ENCODE results near the gene RNF38.
"Not testable (repeated sequence)": the region's sequence is repeated elsewhere in the genome, so short reads cannot be mapped to it uniquely, and the experiment has no call there.

The RNF38 gene

GRCh38 chr9:36399980-36400331 is at the start of gene RNF38:
Gene RNF38, minus strand, starts transcription at chr9:36400269. Its CDS starts 161 bp downstream, at chr9:36400108.
- no peak for DNase-seq (ENCODE audit: low read depth)

GRCh38 chr9:36448555-36448954 is 48.5 kb upstream of the RNF38 start:
- not testable (repeated sequence) for DNase-seq (ENCODE audit: low read depth)

GRCh38 chr9:36448017-36448416 is 47.9 kb upstream of the RNF38 start:
- DNase-seq (ENCODE audit: low read depth) = no peak

GRCh38 chr9:36446678-36447077 is 46.6 kb upstream of the RNF38 start:
- not testable (repeated sequence) for DNase-seq (ENCODE audit: low read depth)

GRCh38 chr9:36445800-36446361 is 45.8 kb upstream of the RNF38 start:
- no peak for DNase-seq (ENCODE audit: low read depth)

- no peak for DNase-seq (ENCODE audit: low read depth)
These were observed 44.1 kb upstream of the RNF38 start for GRCh38 chr9:36444203-36444602.

- peak; percentile 9 for DNase-seq (ENCODE audit: low read depth)
These were observed 43.5 kb upstream of the RNF38 start for GRCh38 chr9:36443581-36443980.

GRCh38 chr9:36442710-36443109 is 42.6 kb upstream of the RNF38 start:
- no peak for DNase-seq (ENCODE audit: low read depth)

GRCh38 chr9:36441966-36442365 is 41.9 kb upstream of the RNF38 start:
- DNase-seq (ENCODE audit: low read depth) = no peak

- DNase-seq (ENCODE audit: low read depth) = no peak
These were observed 38.6 kb upstream of the RNF38 start for GRCh38 chr9:36438536-36439236.

GRCh38 chr9:36437790-36438189 is 37.7 kb upstream of the RNF38 start:
- no peak for DNase-seq (ENCODE audit: low read depth)

- DNase-seq (ENCODE audit: low read depth) = no peak
These were observed 36.8 kb upstream of the RNF38 start for GRCh38 chr9:36436909-36437308.

GRCh38 chr9:36433386-36433785 is 33.3 kb upstream of the RNF38 start:
- DNase-seq (ENCODE audit: low read depth) = no peak

- no peak for DNase-seq (ENCODE audit: low read depth)
These were observed 31.0 kb upstream of the RNF38 start for GRCh38 chr9:36431078-36431477.

GRCh38 chr9:36426945-36427344 is 26.9 kb upstream of the RNF38 start:
- DNase-seq (ENCODE audit: low read depth) = no peak

- no peak for DNase-seq (ENCODE audit: low read depth)
These were observed 26.3 kb upstream of the RNF38 start for GRCh38 chr9:36426348-36426747.

GRCh38 chr9:36424289-36425055 is 24.4 kb upstream of the RNF38 start:
- no peak for DNase-seq (ENCODE audit: low read depth)

- DNase-seq (ENCODE audit: low read depth) = no peak
These were observed 23.1 kb upstream of the RNF38 start for GRCh38 chr9:36423206-36423605.

GRCh38 chr9:36416890-36417289 is 16.8 kb upstream of the RNF38 start:
- DNase-seq (ENCODE audit: low read depth) = no peak

- DNase-seq (ENCODE audit: low read depth) = no peak
These were observed 15.9 kb upstream of the RNF38 start for GRCh38 chr9:36415822-36416525.

- DNase-seq (ENCODE audit: low read depth) = not testable (repeated sequence)
These were observed 11.3 kb upstream of the RNF38 start for GRCh38 chr9:36411410-36411809.

GRCh38 chr9:36409076-36409475 is 9.0 kb upstream of the RNF38 start:
- DNase-seq (ENCODE audit: low read depth) = not testable (repeated sequence)

Measured in GM04504 (cell line).